HG03432 (cell line): ENCODE results near the gene ST8SIA5.

Experiments
- ATAC-seq: cut with Tn5 transposase; IDR thresholded peaks from one replicate; pipeline ENCODE4 v1.9.1; 2021; ENCODE audit warnings: mild to moderate bottlenecking, moderate library complexity; ENCODE audit not compliant: unreplicated experiment

The ST8SIA5 gene

GRCh38 chr18:46676182-46676835 lies 80.5 kb downstream of the ST8SIA5 start:
- no peak for ATAC-seq

GRCh38 chr18:46675112-46675511 lies 81.7 kb downstream of the ST8SIA5 start:
- no peak for ATAC-seq

- ATAC-seq = no peak
Observed at GRCh38 chr18:46672062-46672970, 84.5 kb downstream of the ST8SIA5 start.

- no peak for ATAC-seq
Observed at GRCh38 chr18:46668694-46669093, 88.2 kb downstream of the ST8SIA5 start.

GRCh38 chr18:46668135-46668534 lies 88.7 kb downstream of the ST8SIA5 start:
- ATAC-seq = no peak

GRCh38 chr18:46663539-46663938 lies 93.3 kb downstream of the ST8SIA5 start:
- ATAC-seq = no peak

GRCh38 chr18:46660957-46661749 lies 95.7 kb downstream of the ST8SIA5 start:
- no peak for ATAC-seq

- no peak for ATAC-seq
Observed at GRCh38 chr18:46659484-46659883, 97.4 kb downstream of the ST8SIA5 start.

- ATAC-seq = no peak
Observed at GRCh38 chr18:46657115-46657955, 99.5 kb downstream of the ST8SIA5 start, which contains the start of gene LOXHD1. Gene LOXHD1, minus strand, starts transcription at chr18:46657220. Its CDS starts 187 bp downstream, at chr18:46657033.

GRCh38 chr18:46656326-46657114 lies 100.3 kb downstream of the ST8SIA5 start:
- ATAC-seq = no peak

GRCh38 chr18:46652372-46652771 lies 104.5 kb downstream of the ST8SIA5 start:
- no peak for ATAC-seq

- no peak for ATAC-seq
Observed at GRCh38 chr18:46650681-46651080, 106.2 kb downstream of the ST8SIA5 start.

- no peak for ATAC-seq
Observed at GRCh38 chr18:46649071-46649862, 107.6 kb downstream of the ST8SIA5 start.

GRCh38 chr18:46646468-46646867 lies 110.4 kb downstream of the ST8SIA5 start:
- no peak for ATAC-seq

GRCh38 chr18:46642561-46642960 lies 114.3 kb downstream of the ST8SIA5 start:
- ATAC-seq = no peak

GRCh38 chr18:46641917-46642316 lies 114.9 kb downstream of the ST8SIA5 start:
- no peak for ATAC-seq

GRCh38 chr18:46639386-46639785 lies 117.5 kb downstream of the ST8SIA5 start:
- no peak for ATAC-seq

GRCh38 chr18:46636040-46636630 lies 120.7 kb downstream of the ST8SIA5 start:
- no peak for ATAC-seq
